H4 (cell line): ENCODE results near the gene SMAP1. TPM values are rescaled to one million over a fixed set of nuclear protein-coding genes. Genes with fewer than 3 reads are reported as not detected.

Experiments
- DNase-seq: peaks from one replicate; pipeline ENCODE4 v3.0.0-alpha.2; 2015; ENCODE audit warnings: low spot score
- total RNA-seq: library from RNA; depleted of rRNA; stranded (reverse); fragments of >200 nt; shearing (Covaris generic); gene quantifications from 2 replicates; pipeline ENCODE4 v1.2.3, GENCODE V29; 2014; rRNA removed

SMAP1 gene
- total RNA-seq = 15.3 and 21.7 TPM in 2 replicates

GRCh38 chr6:70667711-70668498 lies at the start of gene SMAP1:
Gene SMAP1, plus strand, starts transcription at chr6:70667883. Its CDS starts 141 bp downstream, at chr6:70668024.
- DNase-seq = peak; percentile 87

- no peak for DNase-seq
These were observed 46.9 kb upstream of the SMAP1 start for GRCh38 chr6:70620746-70621145.

- no peak for DNase-seq
These were observed 45.2 kb upstream of the SMAP1 start for GRCh38 chr6:70622461-70622860.

GRCh38 chr6:70625436-70625835 lies 42.2 kb upstream of the SMAP1 start:
- no peak for DNase-seq

- DNase-seq = no peak
These were observed 40.0 kb upstream of the SMAP1 start for GRCh38 chr6:70627500-70628254.

- DNase-seq = no peak
These were observed 37.8 kb upstream of the SMAP1 start for GRCh38 chr6:70629929-70630328.

- no peak for DNase-seq
These were observed 33.8 kb upstream of the SMAP1 start for GRCh38 chr6:70633870-70634269.

GRCh38 chr6:70636596-70636995 lies 31.1 kb upstream of the SMAP1 start:
- no peak for DNase-seq

GRCh38 chr6:70638468-70638867 lies 29.2 kb upstream of the SMAP1 start:
- no peak for DNase-seq

- DNase-seq = no peak
These were observed 16.3 kb upstream of the SMAP1 start for GRCh38 chr6:70651326-70651905.

- no peak for DNase-seq
These were observed 15.5 kb upstream of the SMAP1 start for GRCh38 chr6:70652216-70652615.

GRCh38 chr6:70657706-70658105 lies 10.0 kb upstream of the SMAP1 start:
- DNase-seq = no peak

GRCh38 chr6:70663881-70664466 lies 3.7 kb upstream of the SMAP1 start:
- no peak for DNase-seq

GRCh38 chr6:70666706-70667105 lies 977 bp upstream of the SMAP1 start:
- no peak for DNase-seq

GRCh38 chr6:70667256-70667710 lies 400 bp upstream of the SMAP1 start:
- DNase-seq = no peak

- peak; percentile 30 for DNase-seq
These were observed 773 bp downstream of the SMAP1 start for GRCh38 chr6:70668499-70668812.

- DNase-seq = no peak
These were observed 1.4 kb downstream of the SMAP1 start for GRCh38 chr6:70669133-70669532.

- no peak for DNase-seq
These were observed 4.9 kb downstream of the SMAP1 start for GRCh38 chr6:70672549-70672948.

- DNase-seq = no peak
These were observed 5.4 kb downstream of the SMAP1 start for GRCh38 chr6:70673054-70673453.

- DNase-seq = no peak
These were observed 5.9 kb downstream of the SMAP1 start for GRCh38 chr6:70673601-70674000.

GRCh38 chr6:70675822-70676221 lies 8.1 kb downstream of the SMAP1 start:
- no peak for DNase-seq

- DNase-seq = no peak
These were observed 9.1 kb downstream of the SMAP1 start for GRCh38 chr6:70676821-70677220.
